ENCODE results near the gene RGS1.

DNA sequence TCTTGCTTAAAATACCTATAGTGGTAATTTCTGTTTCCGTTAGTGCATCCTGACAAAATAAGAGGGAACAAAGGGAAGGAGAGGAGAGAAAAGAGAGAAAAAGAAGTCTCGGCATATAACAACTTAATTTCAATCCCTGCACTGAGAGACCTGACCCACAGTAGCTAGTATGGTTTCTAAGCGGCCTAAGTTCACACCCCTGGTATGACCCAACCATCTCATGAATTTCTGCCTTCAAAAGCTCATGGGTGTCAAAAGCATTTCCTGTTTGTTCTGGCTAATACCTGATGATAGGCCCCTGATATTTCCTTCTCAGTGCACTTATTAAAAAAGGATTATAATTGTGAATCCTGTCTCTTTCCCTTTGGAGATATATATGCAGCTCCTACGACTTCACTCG, 32.1 kb upstream of the RGS1 start:
- TF ChIP-seq, protein P1, sequence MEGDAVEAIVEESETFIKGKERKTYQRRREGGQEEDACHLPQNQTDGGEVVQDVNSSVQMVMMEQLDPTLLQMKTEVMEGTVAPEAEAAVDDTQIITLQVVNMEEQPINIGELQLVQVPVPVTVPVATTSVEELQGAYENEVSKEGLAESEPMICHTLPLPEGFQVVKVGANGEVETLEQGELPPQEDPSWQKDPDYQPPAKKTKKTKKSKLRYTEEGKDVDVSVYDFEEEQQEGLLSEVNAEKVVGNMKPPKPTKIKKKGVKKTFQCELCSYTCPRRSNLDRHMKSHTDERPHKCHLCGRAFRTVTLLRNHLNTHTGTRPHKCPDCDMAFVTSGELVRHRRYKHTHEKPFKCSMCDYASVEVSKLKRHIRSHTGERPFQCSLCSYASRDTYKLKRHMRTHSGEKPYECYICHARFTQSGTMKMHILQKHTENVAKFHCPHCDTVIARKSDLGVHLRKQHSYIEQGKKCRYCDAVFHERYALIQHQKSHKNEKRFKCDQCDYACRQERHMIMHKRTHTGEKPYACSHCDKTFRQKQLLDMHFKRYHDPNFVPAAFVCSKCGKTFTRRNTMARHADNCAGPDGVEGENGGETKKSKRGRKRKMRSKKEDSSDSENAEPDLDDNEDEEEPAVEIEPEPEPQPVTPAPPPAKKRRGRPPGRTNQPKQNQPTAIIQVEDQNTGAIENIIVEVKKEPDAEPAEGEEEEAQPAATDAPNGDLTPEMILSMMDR (conservative IDR thresholded peaks at IDR 0.05; ENCODE audit: low read depth, low read length), result no peak
- TF ChIP-seq EZH2 (IDR thresholded peaks at IDR 0.05; ENCODE audit: low read length, unreplicated experiment), result no peak
